ENCODE results near the gene ZNF76.

The ZNF76 gene

DNA sequence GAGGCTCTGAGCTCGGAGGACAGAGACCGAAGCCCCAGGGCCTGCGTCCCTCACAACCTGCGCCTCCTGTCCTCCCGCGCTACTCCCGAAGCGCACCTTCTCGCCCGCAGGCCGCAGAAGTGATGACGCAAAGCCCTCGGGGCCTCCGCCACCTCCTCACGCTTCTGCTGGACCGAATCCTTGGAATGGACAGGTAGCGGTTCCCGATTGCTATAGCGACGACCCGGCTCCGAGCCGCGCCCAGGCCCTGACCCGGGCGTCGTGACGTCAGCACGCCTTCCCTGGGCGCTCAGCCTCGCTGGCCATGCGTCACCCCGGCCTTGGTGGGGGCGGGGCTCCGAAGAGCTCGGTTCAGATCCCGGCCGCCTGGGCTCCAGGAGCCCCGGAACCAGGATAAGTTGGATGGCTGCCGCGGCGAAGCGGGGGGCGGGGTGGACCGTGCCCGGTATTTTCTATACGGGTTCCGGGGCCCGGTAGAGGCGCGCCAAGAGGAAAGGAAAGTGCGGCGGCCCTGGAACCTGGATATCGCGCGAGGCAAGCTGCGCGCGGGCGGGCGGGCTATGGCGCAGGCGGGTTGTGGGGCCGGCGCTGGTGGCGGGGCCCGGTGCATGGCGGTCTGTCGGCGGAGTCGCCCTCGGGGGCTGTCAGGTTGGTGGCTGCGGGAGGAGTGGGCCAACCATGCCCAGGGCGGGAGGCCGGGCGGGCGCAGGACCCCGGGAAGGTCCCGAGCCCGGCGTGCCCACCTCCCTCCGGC is at the start of gene ZNF76:
TSS of gene ZNF76 (plus strand) at position 542 of the 754 bp plus-strand sequence. CDS start 21,417 bp downstream, outside the sequence.
- peak; percentile 75 to 89 for DNase-seq (ENCODE audit: low read depth in 2 of 2)

DNA sequence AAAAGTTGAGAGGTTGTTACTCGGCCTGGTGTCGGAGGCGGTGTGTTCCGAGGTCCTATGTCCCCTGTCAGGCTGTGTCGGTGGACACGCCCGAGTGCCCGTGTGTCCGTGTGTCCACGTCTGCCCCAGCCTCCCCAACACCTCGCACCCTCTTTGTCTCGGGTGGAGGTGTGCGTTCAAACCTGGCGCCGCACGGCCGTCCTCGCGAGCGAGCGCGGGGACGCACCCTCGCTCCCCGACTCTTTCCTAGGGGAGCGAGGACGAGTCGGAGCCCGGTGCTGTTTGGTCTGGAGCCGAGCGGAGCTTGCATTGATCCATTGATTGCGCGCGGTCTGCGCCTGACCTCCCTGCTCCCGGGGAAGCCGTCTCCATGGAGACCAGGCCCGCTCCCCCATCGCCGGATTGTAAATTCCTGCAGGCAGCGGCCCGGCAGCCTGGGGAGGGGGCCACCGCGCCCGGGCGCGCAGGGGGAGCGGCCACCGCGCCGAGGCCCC is 46.2 kb upstream of the ZNF76 start:
- no peak for DNase-seq (ENCODE audit: low read depth in 2 of 2)

DNA sequence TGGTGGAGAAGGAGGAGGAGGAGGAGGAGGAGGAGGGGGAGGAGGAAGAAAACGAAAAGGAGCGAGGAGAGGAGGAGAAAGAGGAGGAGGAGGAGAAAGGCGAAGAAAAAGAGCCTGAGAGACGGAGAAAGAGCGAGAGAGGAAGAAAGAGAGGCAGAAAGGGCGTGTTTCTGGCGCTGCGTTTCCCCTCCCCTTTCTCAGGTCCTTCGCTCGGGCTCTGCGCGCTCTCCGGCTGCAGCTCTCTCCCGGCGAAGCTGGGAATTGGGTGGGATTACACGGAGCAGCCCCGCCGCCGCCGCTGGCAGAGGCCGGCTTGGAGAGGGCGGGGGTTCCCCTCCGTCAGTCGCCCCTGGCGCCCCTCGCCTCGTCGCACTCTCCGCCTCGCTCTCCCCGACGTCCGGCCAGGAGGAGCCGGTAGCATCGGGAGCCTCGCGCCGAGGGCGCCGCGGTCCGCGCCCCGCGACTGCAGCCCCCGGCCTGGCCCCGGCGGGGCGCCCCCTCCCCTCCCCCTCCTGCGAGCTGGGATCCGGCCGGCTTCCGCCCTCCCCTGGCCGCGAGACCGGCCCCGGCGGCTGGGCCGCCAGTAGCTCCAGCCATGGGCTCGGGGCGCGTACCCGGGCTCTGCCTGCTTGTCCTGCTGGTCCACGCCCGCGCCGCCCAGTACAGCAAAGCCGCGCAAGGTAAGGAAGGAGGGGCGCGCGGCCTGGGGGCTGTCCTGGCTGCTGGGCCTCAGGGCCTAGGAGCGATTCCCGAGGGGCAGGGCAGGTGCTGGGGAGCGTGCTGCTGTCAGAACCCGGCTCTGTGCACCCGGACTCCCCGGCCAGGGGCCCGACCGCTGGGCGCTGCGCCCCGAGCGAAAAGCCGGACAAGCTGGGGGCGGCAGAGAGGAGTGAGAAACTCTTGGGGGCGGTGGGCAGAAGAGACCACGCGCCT is 45.4 kb upstream of the ZNF76 start, which contains the start of gene SCUBE3:
TSS of gene SCUBE3 (plus strand) at position 133 of the 933 bp plus-strand sequence. CDS start at position 596, 463 bp downstream.
- DNase-seq (ENCODE audit: low read depth in 2 of 2), result no peak

DNA sequence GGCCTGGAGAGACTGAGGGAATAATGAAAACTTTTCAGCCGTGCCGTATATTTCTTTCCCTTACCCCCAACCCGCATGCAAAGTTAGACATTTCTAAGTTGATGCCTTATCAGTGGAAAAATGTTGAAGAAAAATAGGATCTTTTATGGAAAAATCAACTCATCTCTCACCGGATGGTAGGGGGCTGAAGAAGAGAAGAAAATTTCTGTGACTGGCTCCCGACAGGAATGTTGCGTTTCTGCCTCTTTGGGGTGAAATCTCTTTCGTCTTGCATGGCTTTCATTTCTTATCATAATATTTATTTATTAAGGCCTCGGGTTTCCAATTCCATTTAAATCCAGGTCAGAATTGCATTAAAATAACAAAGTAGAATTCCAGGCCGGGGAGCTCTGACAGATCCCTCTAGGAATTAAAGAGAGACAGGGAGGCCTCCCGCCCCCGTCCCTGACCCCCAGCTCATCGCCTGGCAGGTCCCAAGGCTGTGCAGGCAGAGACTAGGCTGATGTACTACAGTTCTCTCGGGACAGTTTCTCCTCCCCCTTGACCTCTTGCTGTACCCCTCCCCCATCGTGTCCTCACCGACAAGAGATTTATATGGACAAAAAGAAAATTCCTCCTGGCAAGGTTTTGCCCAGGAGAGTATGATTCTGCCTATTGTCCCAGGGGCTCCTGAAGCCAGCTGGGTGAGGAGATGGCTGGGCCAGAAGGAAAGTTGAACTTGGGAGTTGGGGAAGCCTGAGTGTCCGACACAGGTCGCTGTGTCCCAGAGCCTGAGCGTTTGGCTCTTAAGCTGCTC is 44.5 kb upstream of the ZNF76 start:
- DNase-seq (ENCODE audit: low read depth in 2 of 2), result no peak

DNA sequence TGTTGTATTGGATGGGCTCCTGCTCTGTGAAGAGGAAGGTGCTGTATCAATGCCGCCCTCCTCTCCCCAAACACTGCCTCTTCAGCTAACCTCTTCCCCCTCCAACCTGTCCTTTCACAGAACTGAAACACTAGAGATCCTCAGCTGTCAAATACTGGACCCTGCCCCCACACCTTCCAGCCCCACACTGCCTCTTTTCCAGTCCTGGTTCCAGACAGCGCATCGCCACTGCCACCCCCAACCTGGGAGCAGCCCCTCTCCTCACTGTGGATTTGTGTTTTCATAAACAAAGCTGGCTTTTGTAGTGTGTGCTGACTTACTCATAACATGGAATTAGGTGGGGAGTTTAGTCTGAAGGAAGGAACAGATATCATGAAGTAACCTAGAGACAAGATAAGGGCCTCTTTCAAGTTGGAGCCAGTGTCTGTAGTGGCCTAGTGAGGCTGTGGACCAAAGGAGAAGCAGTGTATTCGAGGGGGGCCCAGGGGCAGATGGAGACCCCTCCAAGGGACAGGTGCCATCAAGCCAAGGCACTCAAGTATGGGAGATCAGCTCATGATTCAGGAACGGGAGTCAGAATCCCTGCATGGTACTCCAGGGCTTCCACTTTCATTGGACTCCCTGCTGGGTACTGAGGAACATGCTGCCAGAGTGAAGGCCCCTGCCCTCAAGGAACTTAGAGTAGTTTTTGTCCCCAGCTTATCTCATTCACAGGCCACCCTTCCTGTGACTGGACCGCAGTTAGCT is 43.7 kb upstream of the ZNF76 start:
- DNase-seq (ENCODE audit: low read depth in 2 of 2), result no peak

DNA sequence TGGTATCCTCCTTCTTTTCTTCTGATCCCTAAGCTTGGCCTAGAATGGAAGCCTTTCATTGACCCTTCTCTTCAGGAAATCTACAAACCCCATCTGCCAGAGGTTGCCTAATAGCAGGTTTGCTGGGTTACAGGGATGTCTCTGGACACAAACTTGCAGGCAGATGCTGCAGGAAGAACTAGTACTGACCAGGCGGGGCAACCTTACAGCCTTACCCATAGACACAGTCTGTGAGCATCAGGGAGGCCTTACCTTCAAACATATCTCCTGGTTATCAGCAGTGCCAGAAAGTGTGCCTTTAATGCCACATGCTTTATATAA is 43.2 kb upstream of the ZNF76 start:
- no peak for DNase-seq (ENCODE audit: low read depth in 2 of 2)

DNA sequence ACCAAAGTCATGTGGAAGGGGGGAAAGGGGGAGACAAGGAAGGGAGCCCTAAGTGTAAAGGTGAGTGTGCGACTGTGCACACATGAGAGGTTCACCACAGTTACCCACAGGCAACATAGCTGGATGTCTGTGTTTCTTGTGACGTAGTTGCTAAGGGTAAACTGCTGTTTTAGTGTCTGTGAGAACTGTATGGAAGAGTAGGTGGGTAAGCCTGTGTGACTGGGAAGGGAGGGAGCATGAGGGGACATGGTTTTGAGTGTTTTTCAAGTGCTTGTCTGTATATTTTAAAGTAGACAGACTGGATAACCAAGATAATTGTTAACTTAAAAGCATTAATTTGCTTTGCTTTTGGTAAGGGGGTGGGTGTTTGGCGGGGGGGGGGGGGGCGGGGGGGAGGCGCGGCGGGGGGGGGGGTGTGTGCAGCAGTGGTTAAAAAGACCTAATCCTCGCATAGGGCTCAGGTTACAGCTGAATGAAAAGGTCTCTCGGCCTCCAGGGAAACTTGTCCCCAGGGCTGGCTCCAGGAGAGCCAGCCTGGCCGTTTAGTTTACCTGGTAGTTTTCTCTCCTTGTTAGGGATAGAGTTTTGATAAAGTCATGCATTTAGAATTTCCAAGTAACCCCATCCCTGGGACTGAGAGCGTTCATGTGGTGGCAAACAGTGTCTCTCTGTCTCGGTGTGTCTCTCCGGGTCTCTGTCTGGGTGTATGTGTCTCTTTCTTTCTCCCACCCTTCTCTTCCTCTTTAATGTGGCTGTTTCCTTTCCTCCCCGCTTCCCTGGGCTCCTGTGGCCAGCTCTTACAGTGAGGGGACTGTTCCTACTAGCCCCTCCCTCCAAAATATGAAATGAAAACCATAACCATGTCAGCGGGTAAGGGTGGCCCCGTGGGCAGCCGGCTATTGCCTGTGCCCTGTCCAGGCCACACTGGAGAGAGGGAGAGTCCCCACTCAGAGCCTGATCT is 42.4 kb upstream of the ZNF76 start:
- DNase-seq (ENCODE audit: low read depth in 2 of 2), result no peak

DNA sequence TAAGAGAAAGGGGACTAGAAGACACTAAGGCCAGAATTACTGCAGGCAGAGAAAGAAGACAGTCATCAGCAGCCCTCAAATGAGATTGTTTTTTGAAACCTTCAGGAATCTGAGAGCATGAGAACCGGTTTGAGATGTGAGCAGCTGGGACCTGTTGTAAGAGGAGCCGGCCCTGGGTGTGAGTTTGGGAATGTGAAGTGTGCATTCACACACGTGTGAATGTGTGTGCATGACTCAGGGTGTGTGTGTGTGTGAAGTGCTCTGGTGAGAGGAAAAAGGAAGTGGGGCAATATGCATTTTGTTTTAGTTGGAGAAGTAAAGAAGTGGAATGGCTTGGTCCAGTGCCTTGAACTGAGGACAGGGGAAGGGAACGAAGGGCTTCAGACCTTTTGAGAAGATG is 41.5 kb upstream of the ZNF76 start:
- DNase-seq (ENCODE audit: low read depth in 2 of 2), result no peak

DNA sequence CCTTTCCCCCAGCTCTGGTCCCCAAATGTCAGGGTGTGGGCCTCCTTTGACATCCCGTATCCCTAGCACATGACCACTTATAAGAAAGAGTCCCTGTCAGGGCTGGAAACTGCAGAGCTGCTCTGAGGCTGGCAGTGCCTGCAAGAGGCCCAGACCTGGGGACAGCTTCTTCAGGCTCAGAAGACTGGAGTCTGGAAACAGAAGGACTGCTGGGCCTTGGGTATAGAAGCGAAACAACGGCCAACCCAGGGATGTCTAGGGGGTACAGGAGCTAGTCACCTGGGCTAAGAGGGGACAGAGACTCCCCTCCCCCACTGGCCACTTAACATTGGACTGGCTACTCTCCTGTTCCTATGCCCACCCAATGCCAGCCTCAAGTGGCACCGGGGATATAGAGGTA is 41.1 kb upstream of the ZNF76 start:
- no peak for DNase-seq (ENCODE audit: low read depth in 2 of 2)

DNA sequence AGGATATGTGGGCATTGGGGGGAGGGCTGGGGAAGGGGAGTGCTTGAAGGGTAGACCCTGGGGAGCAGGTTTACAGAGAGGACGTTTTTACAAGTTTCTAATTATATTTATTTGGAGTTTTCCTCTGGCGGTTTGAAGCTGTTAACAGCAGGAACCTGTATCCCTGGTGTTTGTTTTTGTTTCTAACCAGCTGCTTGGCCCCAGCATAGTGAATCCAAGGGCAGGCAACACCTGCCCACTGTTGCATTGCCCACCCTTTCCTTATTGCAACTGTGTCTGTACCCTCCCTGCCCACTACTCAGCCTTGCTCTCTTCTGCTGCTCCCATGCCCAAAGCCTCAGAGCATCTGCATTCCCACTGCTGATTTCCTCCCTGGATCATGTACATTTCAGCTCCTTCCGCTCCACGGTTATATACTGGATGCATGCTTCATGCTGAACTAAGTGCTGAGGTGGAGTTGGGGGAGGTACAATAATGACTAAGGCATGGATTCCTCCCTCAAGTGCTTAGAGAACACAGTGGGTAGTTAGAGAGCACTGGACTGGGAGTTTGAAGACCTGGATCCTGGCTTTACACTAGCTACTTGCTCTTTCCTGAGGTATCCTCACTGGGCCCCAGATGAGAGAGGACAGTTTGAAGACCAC is 39.7 kb upstream of the ZNF76 start:
- no peak for DNase-seq (ENCODE audit: low read depth in 2 of 2)

DNA sequence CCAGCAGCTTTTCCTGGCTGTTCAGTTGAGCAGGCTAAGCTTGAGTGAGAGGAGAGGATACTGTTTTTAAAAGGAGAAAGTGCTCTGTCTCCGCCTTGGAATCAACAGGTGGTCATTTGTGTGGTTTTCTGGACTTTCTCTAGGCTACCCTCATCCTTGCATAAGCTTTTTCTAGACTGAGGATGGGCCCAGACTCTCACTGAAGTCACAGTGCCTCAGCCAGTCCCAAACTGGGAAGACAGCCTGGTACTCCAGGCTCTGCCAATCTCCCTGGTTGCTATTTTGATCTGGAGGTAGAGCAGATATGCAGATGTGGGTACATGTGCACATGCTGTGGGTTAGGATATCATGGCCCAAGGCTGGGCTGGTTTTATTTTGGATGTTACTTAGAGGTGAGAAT is 38.8 kb upstream of the ZNF76 start:
- no peak for DNase-seq (ENCODE audit: low read depth in 2 of 2)

DNA sequence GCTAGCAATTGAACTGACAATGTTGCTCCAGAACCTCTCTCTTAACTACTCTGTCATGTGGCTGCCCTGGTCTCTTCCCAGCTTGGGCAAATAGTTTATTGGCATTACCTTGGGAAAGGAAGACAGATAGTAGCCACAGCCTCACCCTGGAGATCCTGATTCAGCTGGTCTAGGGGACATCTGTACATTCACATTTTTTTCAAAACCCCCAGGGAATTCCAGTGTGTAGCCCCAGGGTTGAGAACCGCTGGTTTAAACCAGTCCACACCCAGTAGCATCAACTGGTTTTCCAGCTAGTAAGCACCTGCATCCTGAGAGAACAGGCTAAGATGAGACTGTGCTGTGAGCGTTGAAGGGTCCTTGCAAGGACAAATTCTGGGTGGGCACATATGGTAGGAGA is 36.1 kb upstream of the ZNF76 start:
- no peak for DNase-seq (ENCODE audit: low read depth in 2 of 2)

DNA sequence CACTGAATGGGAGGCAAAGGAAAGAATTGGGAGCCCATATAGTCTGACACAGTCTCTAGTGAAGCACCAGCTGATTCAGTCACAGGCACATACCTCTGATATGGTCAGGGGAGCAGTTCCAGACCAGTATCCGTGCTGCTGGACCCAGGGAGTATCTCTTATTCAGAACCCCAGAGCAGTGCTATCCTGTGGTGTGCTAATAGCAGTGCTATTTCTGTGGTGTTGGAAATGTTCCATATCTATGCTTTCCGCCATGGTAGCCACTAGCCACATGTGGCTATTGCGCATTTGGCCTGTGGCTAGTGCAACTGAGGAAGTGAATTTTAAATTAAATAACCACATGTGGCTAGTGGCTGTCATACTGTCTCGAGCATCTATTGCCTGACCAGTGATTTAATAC is 34.8 kb upstream of the ZNF76 start:
- DNase-seq (ENCODE audit: low read depth in 2 of 2), result no peak

DNA sequence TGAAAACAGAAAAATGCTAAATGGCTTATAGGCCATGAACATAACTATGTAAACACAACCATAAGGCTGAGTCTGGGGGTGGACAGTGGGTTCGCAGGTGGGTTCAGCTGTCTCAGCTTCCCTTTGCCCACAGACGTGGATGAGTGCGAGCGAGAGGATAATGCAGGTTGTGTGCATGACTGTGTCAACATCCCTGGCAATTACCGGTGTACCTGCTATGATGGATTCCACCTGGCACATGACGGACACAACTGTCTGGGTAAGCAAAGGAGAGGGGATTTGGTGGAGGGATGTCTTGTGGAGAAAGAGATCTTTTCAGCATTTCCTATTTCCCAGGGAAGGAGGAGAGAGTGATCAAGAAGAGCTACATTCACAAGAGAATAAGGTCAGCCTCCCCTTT is 31.1 kb upstream of the ZNF76 start:
- DNase-seq (ENCODE audit: low read depth in 2 of 2), result no peak

DNA sequence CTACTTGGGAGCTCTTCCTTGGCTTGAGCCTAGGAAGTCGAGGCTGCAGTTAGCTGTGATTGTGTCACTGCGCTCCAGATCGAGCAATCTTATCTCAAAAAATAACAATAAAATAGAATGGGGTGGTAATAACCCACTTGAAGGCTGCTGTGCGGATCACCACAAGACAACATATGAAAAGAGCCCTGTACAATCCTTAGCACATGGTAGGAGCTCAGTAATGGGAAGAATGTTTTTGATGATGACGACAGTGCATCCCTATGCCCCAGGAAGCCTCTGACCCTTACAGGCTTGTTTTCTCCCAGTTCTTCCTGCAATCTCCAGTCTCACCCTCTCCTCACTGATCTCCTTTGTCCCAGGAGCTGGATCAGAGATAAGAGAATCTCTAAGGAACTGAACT is 30.2 kb upstream of the ZNF76 start:
- no peak for DNase-seq (ENCODE audit: low read depth in 2 of 2)

DNA sequence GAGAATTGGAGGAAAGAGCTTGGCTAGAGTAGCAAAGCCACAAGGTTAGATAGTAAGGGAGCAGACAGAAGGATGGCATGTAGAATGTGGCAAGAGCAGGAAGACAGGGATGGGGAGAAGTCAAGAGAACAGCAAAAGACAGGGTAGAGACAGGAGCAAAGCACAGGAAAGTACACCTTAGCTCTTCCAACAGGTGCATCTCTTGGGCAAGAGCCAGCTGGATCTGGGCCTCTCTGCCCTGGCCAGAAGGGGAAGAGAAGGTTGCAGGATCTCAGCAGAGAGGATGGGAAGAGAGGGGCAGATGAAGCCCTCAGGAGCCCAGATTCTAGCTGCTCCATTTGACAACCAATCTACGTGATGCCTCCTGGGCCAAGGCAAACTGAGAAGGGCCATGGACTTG is 29.0 kb upstream of the ZNF76 start:
- DNase-seq (ENCODE audit: low read depth in 2 of 2), result no peak

DNA sequence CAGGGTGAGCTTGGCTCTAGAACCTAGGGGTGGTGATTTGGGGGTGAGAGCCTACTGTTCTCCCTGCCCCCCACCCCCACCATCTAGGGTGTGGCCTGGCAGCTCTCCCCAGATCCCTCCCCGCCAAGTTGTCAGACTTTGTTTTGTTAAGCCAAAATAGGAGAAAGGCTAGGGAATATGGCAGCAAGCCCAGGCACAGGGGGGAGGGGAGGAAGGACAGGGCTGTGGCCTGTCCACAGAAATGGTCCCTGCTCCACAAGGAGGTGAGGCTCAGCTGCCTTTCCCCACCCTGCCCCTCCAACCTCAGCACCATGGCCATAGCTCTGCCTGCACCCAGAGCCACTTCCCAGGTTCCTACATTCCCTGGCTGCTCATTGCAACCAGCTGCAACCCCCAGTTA is 28.6 kb upstream of the ZNF76 start:
- DNase-seq (ENCODE audit: low read depth in 2 of 2), result no peak

DNA sequence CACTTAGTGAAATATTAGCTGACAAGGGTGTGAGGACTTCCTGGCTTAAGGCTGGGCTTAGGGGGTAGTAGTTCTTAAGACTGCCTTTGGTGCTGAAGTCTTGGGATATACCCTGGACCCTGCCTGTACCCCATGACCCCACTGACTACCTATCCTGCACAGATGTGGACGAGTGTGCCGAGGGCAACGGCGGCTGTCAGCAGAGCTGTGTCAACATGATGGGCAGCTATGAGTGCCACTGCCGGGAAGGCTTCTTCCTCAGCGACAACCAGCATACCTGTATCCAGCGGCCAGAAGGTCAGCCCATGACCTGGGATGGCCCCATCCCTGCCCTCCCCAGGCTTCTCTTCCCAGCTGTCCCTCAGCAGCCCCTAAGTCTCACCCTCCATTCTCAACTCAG is 28.0 kb upstream of the ZNF76 start:
- DNase-seq (ENCODE audit: low read depth in 2 of 2), result no peak

DNA sequence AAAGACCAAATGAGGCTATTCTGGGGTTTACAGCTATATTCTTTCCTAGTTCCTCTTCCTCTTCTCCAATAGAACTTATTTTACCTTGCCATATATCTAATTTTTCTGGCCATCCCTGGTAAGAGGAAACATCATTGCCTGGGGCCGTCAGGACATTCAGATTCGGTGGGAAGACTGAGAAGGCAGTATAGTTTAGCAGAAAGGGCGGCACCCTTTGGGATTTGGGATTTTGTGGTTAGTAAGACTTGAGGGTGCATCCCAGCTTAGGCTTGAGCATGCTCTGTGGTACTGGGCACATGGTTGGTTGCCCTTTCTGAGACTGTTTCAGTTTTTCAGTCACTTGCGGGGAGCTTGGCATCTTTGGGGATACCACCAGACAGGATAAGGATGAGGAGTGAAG is 24.6 kb upstream of the ZNF76 start:
- no peak for DNase-seq (ENCODE audit: low read depth in 2 of 2)

DNA sequence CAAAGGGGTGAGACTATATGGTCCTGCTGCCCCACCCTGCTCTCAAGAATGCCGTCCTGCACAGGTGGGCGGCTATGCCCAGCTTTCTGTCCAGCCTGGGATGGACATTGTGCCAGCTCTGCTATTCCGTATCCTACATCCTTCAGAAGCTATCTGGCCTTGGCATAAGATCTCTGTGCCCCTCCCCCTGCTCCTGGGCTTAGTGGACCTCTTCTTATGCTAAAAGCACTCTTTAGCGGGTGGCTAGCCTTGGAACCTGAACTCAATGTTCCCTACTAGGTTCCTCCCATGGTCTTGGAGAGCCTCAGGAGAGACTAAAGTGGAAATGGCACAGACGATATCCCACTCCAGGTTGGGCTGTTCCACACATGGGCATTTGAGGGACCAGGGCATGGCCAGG is 23.3 kb upstream of the ZNF76 start:
- DNase-seq (ENCODE audit: low read depth in 2 of 2), result no peak
